Lower lobe of right lung (tissue), 2 donors: ENCODE results near the gene SKAP1. TPM values are rescaled to one million over a fixed set of nuclear protein-coding genes. Genes with fewer than 3 reads are reported as not detected.

Experiments
- ATAC-seq, 2 donors: fragments of 200-7000 bp; cut with Tn5 transposase; one replicate each; pipeline ENCODE4 v1.9.1; 2020 to 2022; ENCODE audit warnings: mild to moderate bottlenecking in 2 of 2, moderate library complexity in 2 of 2
- DNase-seq: peaks from one replicate; pipeline ENCODE4 v3.0.0-alpha.2; 2020
- H3K27ac ChIP-seq: fragments of 200-600 bp; one replicate; pipeline ENCODE4 v1.8.0; 2022
- H3K27me3 ChIP-seq: fragments of 200-600 bp; one replicate; pipeline ENCODE4 v1.8.0; 2022; ENCODE audit warnings: low read depth
- H3K36me3 ChIP-seq: fragments of 200-600 bp; one replicate; pipeline ENCODE4 v1.8.0; 2022; ENCODE audit warnings: mild to moderate bottlenecking
- H3K4me1 ChIP-seq: fragments of 200-600 bp; one replicate; pipeline ENCODE4 v1.8.0; 2022
- H3K4me3 ChIP-seq: fragments of 200-600 bp; one replicate; pipeline ENCODE4 v1.8.0; 2022; ENCODE audit warnings: mild to moderate bottlenecking
- H3K9me3 ChIP-seq: fragments of 200-600 bp; one replicate; pipeline ENCODE4 v1.8.0; 2022
- CTCF ChIP-seq: fragments of 200-600 bp; IDR thresholded peaks from one replicate; pipeline ENCODE4 v1.8.0; 2022; ENCODE audit warnings: antibody characterized with exemption, mild to moderate bottlenecking
- intact Hi-C: fragments of 100-400 bp; cut with DNase I; formaldehyde crosslinking; loops from one replicate; pipeline ENCODE4 v1.11.0; 2022
- total RNA-seq: library from RNA; stranded (reverse); fragmentation: NEBNext Ultra II Directional; extraction: Animal tissue kit (Norgen Biotek cat#: 25700); gene quantifications from one replicate; pipeline ENCODE4 v1.2.1, GENCODE V29; 2021
- donor health status: DM: no; HTN: yes; CAD: no; lungs with severe emphysema.

The SKAP1 gene
- total RNA-seq, 1 donor from 2014 or later: 6.4 TPM

- no peak overlapping the region for H3K4me3 ChIP-seq
- no peak for DNase-seq
- no peaks in the 10 kb centered on the region for H3K36me3 ChIP-seq
- no peaks in the 10 kb centered on the region for H3K4me1 ChIP-seq
- H3K27ac ChIP-seq: no peak overlapping the region
- intact Hi-C loops: no loop called here
- H3K9me3 ChIP-seq: no peaks in the 10 kb centered on the region
- no peak for TF ChIP-seq CTCF
- H3K27me3 ChIP-seq: no peaks in the 10 kb centered on the region
- ATAC-seq: peak in 1 of 2 donors; percentile 29
Observed at GRCh38 chr17:48378708-48379392, 51.2 kb downstream of the SKAP1 start.

GRCh38 chr17:48378238-48378637, 51.8 kb downstream of the SKAP1 start:
- H3K27me3 ChIP-seq: no peaks in the 10 kb centered on the region
- intact Hi-C loops: no loop called here

GRCh38 chr17:48376682-48377325, 53.2 kb downstream of the SKAP1 start:
- ATAC-seq: no peak
- no peak for DNase-seq
- Histone ChIP-seq H3K4me1 (no peaks in the 10 kb centered on the region), H3K9me3 (no peaks in the 10 kb centered on the region), H3K27me3 (no peaks in the 10 kb centered on the region), H3K4me3 (no peak overlapping the region), H3K27ac (no peak overlapping the region), H3K36me3 (no peaks in the 10 kb centered on the region)
- intact Hi-C loops: no loop called here
- TF ChIP-seq CTCF: no peak

More at GRCh38 chr17:48378238-48378637, 51.8 kb downstream of the SKAP1 start:
- H3K27ac ChIP-seq: no peak overlapping the region
- no peaks in the 10 kb centered on the region for H3K36me3 ChIP-seq
- no peak for ATAC-seq
- no peak for DNase-seq
- TF ChIP-seq CTCF: no peak
- H3K9me3 ChIP-seq: no peaks in the 10 kb centered on the region
- no peak overlapping the region for H3K4me3 ChIP-seq
- no peaks in the 10 kb centered on the region for H3K4me1 ChIP-seq

- Histone ChIP-seq H3K9me3 (no peaks in the 10 kb centered on the region), H3K27ac (no peak overlapping the region), H3K36me3 (no peaks in the 10 kb centered on the region), H3K27me3 (peaks cover 4% of the 10 kb centered on the region), H3K4me1 (no peaks in the 10 kb centered on the region), H3K4me3 (no peak overlapping the region)
- intact Hi-C loops: no loop called here
- TF ChIP-seq CTCF: no peak
- DNase-seq: no peak
- ATAC-seq: no peak
Observed at GRCh38 chr17:48375356-48375755, 54.7 kb downstream of the SKAP1 start.

GRCh38 chr17:48374650-48375230, 55.3 kb downstream of the SKAP1 start:
- H3K36me3 ChIP-seq: no peaks in the 10 kb centered on the region
- intact Hi-C loops: no loop called here
- no peak overlapping the region for H3K27ac ChIP-seq
- no peak overlapping the region for H3K4me3 ChIP-seq
- ATAC-seq (peak; percentile 65 to 80), DNase-seq (no peak)
- peak; percentile 60 for TF ChIP-seq CTCF
- no peaks in the 10 kb centered on the region for H3K4me1 ChIP-seq
- peaks cover 8% of the 10 kb centered on the region for H3K27me3 ChIP-seq
- no peaks in the 10 kb centered on the region for H3K9me3 ChIP-seq
